GM23248 (cell line): Measurements from ENCODE around the gene TAS2R41. TPM values are rescaled to one million over a fixed set of nuclear protein-coding genes. Genes with fewer than 3 reads are reported as not detected.

Experiments
- DNase-seq: peaks from one replicate; pipeline ENCODE4 v3.0.0-alpha.2; 2015
- H2AFZ ChIP-seq: fragments of 200-600 bp; sonication (generic); 2 replicates; pipeline ENCODE4 v1.6.1; 2016; ENCODE audit warnings: antibody characterized with exemption
- H3F3A ChIP-seq: fragments of 200-600 bp; sonication (generic); 2 replicates; pipeline ENCODE4 v1.6.1; 2016; ENCODE audit warnings: mild to moderate bottlenecking, antibody characterized with exemption, mixed run types; ENCODE audit not compliant: insufficient read depth
- H3K27ac ChIP-seq: fragments of 200-600 bp; sonication (generic); 2 replicates; pipeline ENCODE4 v1.5.1; 2016; ENCODE audit warnings: mild to moderate bottlenecking
- H3K27me3 ChIP-seq: fragments of 200-600 bp; sonication (generic); replicated peaks from 2 replicates; pipeline ENCODE4 v1.6.1; 2016; ENCODE audit warnings: mild to moderate bottlenecking; ENCODE audit not compliant: insufficient read depth
- H3K36me3 ChIP-seq: fragments of 200-600 bp; sonication (generic); 2 replicates; pipeline ENCODE4 v1.6.1; 2016; ENCODE audit warnings: low read depth, mild to moderate bottlenecking
- H3K4me1 ChIP-seq: fragments of 200-600 bp; sonication (generic); 2 replicates; pipeline ENCODE4 v1.6.1; 2016; ENCODE audit warnings: mild to moderate bottlenecking; ENCODE audit not compliant: insufficient read depth
- H3K4me2 ChIP-seq: fragments of 200-600 bp; sonication (generic); one replicate; pipeline ENCODE4 v1.6.1; 2016; ENCODE audit warnings: mild to moderate bottlenecking; ENCODE audit not compliant: unreplicated experiment
- H3K4me3 ChIP-seq: fragments of 200-600 bp; sonication (generic); 2 replicates; pipeline ENCODE4 v1.5.1; 2016; ENCODE audit warnings: mild to moderate bottlenecking
- H3K79me2 ChIP-seq: fragments of 200-600 bp; sonication (generic); 2 replicates; pipeline ENCODE4 v1.6.1; 2016; ENCODE audit warnings: mild to moderate bottlenecking; ENCODE audit not compliant: insufficient read depth
- H3K9ac ChIP-seq: fragments of 200-600 bp; sonication (generic); 2 replicates; pipeline ENCODE4 v1.6.1; 2016; ENCODE audit warnings: mild to moderate bottlenecking
- H3K9me2 ChIP-seq: fragments of 200-600 bp; sonication (generic); 2 replicates; pipeline ENCODE4 v1.6.1; 2016; ENCODE audit warnings: mixed run types, mild to moderate bottlenecking, moderate library complexity; ENCODE audit not compliant: insufficient read depth
- H3K9me3 ChIP-seq: fragments of 200-600 bp; sonication (generic); one replicate; pipeline ENCODE4 v1.6.1; 2017; ENCODE audit warnings: low read depth
- H4K20me1 ChIP-seq: fragments of 200-600 bp; sonication (generic); 2 replicates; pipeline ENCODE4 v1.6.0; 2016; ENCODE audit not compliant: insufficient read depth
- EZH2 ChIP-seq: fragments of 200-600 bp; sonication (generic); IDR thresholded peaks from 2 replicates; pipeline ENCODE4 v1.6.1; 2018; ENCODE audit warnings: antibody characterized with exemption, mild to moderate bottlenecking; ENCODE audit not compliant: insufficient read depth, poor library complexity, severe bottlenecking
- EZH2phosphoT487 ChIP-seq: fragments of 200-600 bp; sonication (generic); IDR thresholded peaks from 2 replicates; pipeline ENCODE4 v1.6.1; 2018; ENCODE audit warnings: antibody characterized with exemption, moderate library complexity, mild to moderate bottlenecking, low read depth; ENCODE audit not compliant: insufficient read depth
- WGBS, 2 experiments: methylation state at CpG; one replicate each; pipeline ENCODE4 v1.1.6; 2015 to 2017; ENCODE audit warnings: low lambda C conversion rate in 2 of 2, low coverage in 1 of 2; ENCODE audit errors: missing lambda C conversion rate in 2 of 2; 5-methylcytosine and 5-hydroxymethylcytosine counted together
- in situ Hi-C: fragments of 300-500 bp; cut with MboI; formaldehyde crosslinking; loops from 2 replicates; pipeline ENCODE4 v1.15.0; 2020
- polyA plus RNA-seq: library from polyadenylated mRNA; unstranded; fragments of >200 nt; fragmentation: Nextera tagmentation; extraction: Ambion mirVana; gene quantifications from 2 replicates; pipeline ENCODE4 v1.2.1, GENCODE V29; 2016
- total RNA-seq: library from RNA; depleted of rRNA; stranded (reverse); fragments of >200 nt; shearing (Covaris generic); gene quantifications from 2 replicates; pipeline ENCODE4 v1.2.3, GENCODE V29; 2014

TAS2R41 gene
- total and polyA plus RNA-seq, 2 experiments from 2014 or later, result not detected

DNA sequence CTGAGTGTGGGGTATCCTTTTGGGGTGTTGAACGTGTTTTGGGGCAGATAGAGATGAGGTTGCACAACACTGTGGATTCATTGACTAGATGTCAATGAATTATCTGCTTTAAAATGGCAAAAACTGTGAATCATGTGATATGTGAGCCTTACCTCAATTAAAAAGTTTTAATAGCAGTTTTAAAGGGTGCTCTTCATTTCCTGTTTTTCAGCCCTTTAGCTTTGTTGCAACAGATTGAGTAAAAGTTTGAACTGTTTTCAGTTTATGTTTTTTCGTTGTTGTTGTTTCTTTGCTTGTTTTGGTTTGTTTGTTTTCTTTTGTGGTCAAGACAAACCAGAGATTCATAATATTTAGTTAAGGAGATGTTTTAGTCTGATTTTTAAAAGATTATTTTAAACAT is 9.4 kb downstream of the TAS2R41 start:
- Histone ChIP-seq H3K79me2 (no peaks in the 10 kb centered on the region), H3K27ac (peak overlapping the region; percentile 55), H3K4me1 (peaks cover 36% of the 10 kb centered on the region), H3K36me3 (no peaks in the 10 kb centered on the region), H4K20me1 (no peaks in the 10 kb centered on the region), H3F3A (no peaks in the 10 kb centered on the region), H2AFZ (peak overlapping the region; percentile 76), H3K9me3 (no peaks in the 10 kb centered on the region), H3K9me2 (no peaks in the 10 kb centered on the region), H3K9ac (peak overlapping the region; percentile 48), H3K27me3 (no peaks in the 10 kb centered on the region), H3K4me3 (no peak overlapping the region), H3K4me2 (peak overlapping the region; percentile 25)
- in situ Hi-C loops, result loop anchor here (25.0 kb wide), 1 partner anchor 925 kb away; no protein-coding TSS in a partner anchor
- 5 to 8% methylated on average over 2 of the region's 2 CpGs for WGBS, 2 experiments
- DNase-seq, result no peak
- no peak for TF ChIP-seq EZH2
- TF ChIP-seq EZH2phosphoT487, result no peak

DNA sequence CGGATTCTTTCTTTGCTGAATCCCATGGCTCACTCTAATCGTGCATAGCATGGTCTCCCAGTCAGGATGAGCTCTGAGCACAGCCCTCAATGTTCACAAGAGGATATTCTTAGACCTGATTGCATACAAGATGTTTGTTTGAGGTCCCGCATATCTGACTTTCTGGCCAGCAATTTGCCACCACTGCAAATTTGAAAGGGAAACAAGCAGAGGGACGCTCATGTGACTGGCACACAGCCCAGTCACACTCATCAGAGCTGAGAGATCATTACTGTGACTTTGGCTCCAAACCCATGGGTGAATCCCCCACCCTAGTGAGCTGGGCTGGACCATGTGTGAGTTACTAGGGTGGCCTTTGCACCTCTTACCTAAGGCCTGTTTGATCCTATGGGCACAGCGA is 9.9 kb downstream of the TAS2R41 start:
- H3K4me1 ChIP-seq, result peaks cover 41% of the 10 kb centered on the region
- no peaks in the 10 kb centered on the region for H3K9me3 ChIP-seq
- no peaks in the 10 kb centered on the region for H4K20me1 ChIP-seq
- no peaks in the 10 kb centered on the region for H3K27me3 ChIP-seq
- peak; percentile 70 for DNase-seq
- no peaks in the 10 kb centered on the region for H3K36me3 ChIP-seq
- peak overlapping the region; percentile 48 for H3K9ac ChIP-seq
- H3K4me2 ChIP-seq, result peak overlapping the region; percentile 25
- peak overlapping the region; percentile 55 for H3K27ac ChIP-seq
- WGBS, 2 experiments, result 21 to 24% methylated on average over 5 of the region's 5 CpGs
- in situ Hi-C loops, result loop anchor here (25.0 kb wide), 1 partner anchor 925 kb away; no protein-coding TSS in a partner anchor
- no peaks in the 10 kb centered on the region for H3K9me2 ChIP-seq
- no peak overlapping the region for H3K4me3 ChIP-seq
- H3K79me2 ChIP-seq, result no peaks in the 10 kb centered on the region
- TF ChIP-seq EZH2, result no peak
- no peak for TF ChIP-seq EZH2phosphoT487
- H3F3A ChIP-seq, result peaks cover 5% of the 10 kb centered on the region
- H2AFZ ChIP-seq, result peak overlapping the region; percentile 76

DNA sequence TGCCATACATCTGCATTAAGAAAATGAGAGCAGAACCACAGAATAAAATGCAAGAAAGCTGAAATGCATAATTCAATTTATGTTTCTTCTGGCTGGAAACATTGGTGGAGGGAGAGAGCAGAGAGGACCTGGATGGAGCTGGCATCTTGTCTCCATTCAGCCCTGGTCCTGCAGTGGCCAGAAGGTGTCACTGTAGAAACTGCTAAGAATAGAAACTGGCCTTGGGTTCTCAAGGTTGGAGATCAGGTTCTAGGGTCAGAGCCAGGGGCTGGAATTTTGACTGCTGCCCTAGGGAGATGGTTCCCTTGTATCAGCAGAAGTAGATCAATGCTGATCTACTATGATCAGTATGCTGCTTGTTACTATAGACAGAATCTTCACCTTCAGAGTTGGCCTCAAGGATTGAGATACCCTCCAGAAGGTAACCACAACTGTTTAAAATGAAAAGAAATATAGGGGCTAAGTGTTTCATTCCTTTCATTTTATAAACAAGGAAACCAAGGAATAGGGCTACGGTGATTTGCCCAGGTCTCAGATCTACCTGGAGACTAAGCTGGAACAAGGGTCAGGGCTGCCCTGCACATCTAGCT is 13.1 kb downstream of the TAS2R41 start:
- H3K27me3 ChIP-seq, result no peaks in the 10 kb centered on the region
- H3K27ac ChIP-seq, result no peak overlapping the region
- H3F3A ChIP-seq, result peaks cover 23% of the 10 kb centered on the region
- H3K9me3 ChIP-seq, result no peaks in the 10 kb centered on the region
- peak; percentile 58 for DNase-seq
- no peak for TF ChIP-seq EZH2phosphoT487
- no peak overlapping the region for H3K4me2 ChIP-seq
- no peak overlapping the region for H3K4me3 ChIP-seq
- no peaks in the 10 kb centered on the region for H3K79me2 ChIP-seq
- H2AFZ ChIP-seq, result no peak overlapping the region
- 94 to 100% methylated on average over 1 of the region's 1 CpG for WGBS, 2 experiments
- in situ Hi-C loops, result loop anchor here (25.0 kb wide), 1 partner anchor 929 kb away; no protein-coding TSS in a partner anchor
- H4K20me1 ChIP-seq, result no peaks in the 10 kb centered on the region
- H3K36me3 ChIP-seq, result no peaks in the 10 kb centered on the region
- no peak overlapping the region for H3K9ac ChIP-seq
- peaks cover 55% of the 10 kb centered on the region for H3K4me1 ChIP-seq
- H3K9me2 ChIP-seq, result no peaks in the 10 kb centered on the region

DNA sequence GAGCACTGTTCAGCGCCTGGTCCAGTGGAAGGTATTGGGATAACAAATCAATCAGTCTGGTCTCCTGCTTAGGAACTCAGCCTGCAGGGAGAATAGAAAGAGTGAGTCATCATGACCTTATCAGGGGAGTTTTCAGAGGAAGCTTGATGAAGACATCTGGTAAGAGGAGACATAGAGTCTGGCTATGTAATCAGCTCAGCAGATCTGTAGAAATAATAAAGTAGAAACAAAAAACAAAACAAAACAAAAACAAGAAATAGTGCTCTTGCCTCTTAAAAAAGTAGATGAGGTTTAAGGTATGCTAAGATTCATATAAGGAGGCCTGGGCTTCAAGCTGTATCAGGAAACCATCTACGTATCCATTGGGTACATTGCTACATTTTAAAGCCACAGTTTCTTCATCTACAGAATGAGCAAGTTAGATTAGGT is 14.4 kb downstream of the TAS2R41 start:
- H3K4me3 ChIP-seq, result no peak overlapping the region
- no peaks in the 10 kb centered on the region for H3K9me2 ChIP-seq
- no peaks in the 10 kb centered on the region for H3K79me2 ChIP-seq
- peaks cover 49% of the 10 kb centered on the region for H3K4me1 ChIP-seq
- H3K27me3 ChIP-seq, result no peaks in the 10 kb centered on the region
- peak overlapping the region; percentile 77 for H3K27ac ChIP-seq
- 42 to 47% methylated on average over 2 of the region's 2 CpGs for WGBS, 2 experiments
- peak; percentile 91 for DNase-seq
- peak overlapping the region; percentile 6 for H3K4me2 ChIP-seq
- H3K9me3 ChIP-seq, result no peaks in the 10 kb centered on the region
- H3K36me3 ChIP-seq, result no peaks in the 10 kb centered on the region
- in situ Hi-C loops, result loop anchor here (25.0 kb wide), 1 partner anchor 930 kb away; no protein-coding TSS in a partner anchor
- H4K20me1 ChIP-seq, result no peaks in the 10 kb centered on the region
- peaks cover 23% of the 10 kb centered on the region for H3F3A ChIP-seq
- TF ChIP-seq EZH2phosphoT487 (no peak), EZH2 (no peak)
- H2AFZ ChIP-seq, result no peak overlapping the region
- H3K9ac ChIP-seq, result peak overlapping the region; percentile 36; the same call in 1 of the 2 replicates
